Stimulated activated CD8-positive, alpha-beta memory T cell treated with anti-CD3 and anti-CD28 coated beads, Interleukin-4, amount 100 ng/mL, for 1 hour (primary cell): ENCODE data around the gene KLHL26.

Source experiments
- DNase-seq, 2 donors: peaks; one replicate each; pipeline ENCODE4 v3.0.0-alpha.2; 2020; ENCODE audit warnings: low read depth in 2 of 2, low spot score in 1 of 2

The KLHL26 gene

DNA sequence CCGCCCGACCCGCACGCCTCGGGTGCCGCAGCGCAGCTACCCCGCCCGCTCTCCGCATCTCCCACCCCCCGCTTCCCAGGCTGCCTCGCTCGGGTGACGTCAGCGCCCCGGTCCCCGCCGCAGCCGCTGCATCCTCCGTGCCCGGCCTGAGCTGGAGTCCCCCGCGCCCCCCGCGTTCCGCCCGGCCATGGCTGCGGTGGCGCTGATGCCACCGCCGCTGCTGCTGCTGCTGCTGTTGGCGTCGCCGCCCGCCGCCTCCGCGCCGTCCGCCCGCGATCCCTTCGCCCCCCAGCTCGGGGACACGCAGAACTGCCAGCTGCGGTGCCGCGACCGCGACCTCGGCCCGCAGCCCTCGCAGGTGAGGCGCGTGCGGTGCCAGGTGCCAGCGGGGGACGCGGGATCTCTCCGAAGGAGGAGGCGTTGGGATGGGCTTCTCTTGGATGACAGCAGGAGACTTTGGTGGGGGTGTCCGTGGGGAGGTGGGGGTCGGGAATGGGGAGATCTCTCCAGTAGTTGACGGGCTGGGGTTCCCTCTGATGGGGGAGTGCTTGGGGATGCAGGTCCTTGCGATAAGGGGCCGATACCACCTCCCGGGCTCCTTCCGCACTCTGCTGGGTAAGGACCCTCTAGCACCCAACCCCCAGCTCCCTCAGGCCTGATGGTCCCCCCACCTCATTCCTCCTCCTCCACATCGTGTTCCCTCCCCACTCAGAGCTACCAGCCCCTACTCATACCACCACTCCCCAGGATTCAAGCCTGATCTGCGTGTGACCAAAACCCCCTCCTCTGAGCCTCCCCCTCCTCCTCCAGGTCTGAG lies 23.8 kb upstream of the KLHL26 start, which contains the start of gene TMEM59L:
TMEM59L (plus strand) TSS at position 99 of the 817 bp plus-strand sequence; CDS start at position 188, 89 bp downstream.
- no peak for DNase-seq

DNA sequence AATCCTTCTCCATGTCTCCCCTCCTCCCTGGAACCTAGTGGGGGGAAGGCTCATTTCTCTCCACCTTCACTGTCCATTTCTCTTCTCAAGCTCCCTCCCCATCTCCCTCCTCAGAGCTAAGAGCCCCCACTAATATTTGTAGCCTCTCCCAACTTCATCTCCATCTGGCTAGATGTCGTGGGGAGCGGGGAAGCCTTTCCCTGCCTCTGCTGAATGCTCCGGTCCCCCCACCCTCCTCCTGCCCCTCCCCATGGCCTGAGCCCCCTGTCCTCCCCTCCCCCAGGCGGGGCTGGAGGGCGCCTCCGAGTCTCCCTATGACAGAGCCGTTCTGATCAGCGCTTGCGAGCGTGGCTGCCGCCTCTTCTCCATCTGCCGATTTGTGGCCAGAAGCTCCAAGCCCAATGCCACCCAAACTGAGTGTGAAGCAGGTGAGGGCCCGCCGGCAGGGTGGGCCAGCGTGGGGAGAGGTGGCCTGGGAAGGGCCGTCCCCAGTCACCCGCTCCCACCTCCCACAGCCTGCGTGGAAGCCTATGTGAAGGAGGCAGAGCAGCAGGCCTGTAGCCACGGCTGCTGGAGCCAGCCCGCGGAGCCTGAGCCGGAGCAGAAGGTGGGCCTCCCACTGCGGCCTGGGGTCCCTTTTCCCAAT lies 23.1 kb upstream of the KLHL26 start:
- DNase-seq = no peak

DNA sequence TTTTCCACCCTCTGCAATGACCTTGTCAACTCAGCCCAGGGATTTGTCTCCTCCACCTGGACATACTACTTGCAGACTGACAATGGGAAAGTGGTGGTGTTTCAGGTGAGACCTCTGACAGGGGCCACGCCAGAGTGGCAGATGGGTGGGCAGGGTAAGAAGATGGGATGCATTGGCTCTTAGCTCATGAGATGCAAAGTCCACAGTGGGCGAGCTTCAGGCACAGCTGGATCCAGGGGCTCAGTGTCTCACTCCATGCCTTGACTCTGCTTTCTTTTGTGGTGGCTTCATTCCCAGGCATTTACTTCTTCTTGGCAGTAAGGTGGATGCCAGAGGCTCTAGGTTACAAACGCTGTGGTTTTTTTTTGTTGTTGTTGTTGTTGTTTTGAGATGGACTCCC lies 20.8 kb upstream of the KLHL26 start:
- no peak for DNase-seq

DNA sequence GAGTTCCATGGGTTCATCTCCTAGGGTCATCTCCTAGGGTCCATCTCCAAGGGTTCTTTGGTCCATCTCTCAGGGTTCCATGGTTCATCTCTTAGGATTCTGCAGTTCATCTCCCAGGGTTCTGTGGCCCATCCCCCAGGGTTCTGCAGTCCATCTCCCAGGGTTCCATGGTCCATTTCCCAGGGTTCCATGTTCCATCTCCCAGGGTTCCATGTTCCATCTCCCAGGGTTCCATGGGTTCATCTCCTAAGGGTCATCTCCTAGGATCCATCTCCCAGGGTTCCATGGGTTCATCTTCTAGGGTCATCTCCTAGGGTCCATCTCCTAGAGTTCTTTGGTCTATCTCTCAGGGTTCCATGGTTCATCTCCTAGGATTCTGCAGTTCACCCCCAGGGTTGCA lies 19.3 kb upstream of the KLHL26 start:
- no peak for DNase-seq

DNA sequence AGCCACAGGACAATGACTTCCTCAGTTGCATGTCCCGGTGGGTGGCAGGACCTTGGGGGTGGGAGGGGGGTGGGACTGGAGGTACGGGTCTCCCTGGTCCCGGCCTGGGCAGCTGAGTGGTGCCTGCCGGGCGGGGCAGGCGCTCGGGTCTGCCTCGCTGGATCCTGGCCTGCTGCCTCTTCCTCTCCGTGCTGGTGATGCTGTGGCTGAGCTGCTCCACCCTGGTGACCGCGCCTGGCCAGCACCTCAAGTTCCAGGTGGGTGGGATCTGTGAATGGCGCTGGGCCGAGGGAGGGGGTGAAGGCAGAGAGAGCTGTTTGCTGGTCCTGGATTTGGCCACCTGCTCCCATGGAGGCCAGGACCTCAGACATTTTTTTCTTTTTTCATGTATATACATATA lies 18.6 kb upstream of the KLHL26 start:
- DNase-seq = no peak

DNA sequence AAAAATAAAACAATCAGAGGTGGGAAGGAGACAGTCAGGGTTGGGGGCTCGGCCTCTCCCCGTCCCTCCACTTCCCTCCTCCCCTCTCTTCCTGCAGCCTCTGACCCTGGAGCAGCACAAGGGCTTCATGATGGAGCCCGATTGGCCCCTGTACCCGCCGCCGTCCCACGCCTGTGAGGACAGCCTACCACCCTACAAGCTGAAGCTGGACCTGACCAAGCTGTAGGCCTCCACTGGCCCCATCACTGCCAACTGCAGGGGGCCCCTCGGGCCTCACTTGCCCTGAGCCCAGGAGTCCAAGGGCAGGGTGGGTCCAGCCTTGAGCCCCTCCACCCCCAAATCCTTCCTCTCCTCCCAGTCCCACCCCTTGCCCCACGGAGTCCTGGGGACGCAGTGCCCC lies 16.5 kb upstream of the KLHL26 start:
- DNase-seq = no peak

DNA sequence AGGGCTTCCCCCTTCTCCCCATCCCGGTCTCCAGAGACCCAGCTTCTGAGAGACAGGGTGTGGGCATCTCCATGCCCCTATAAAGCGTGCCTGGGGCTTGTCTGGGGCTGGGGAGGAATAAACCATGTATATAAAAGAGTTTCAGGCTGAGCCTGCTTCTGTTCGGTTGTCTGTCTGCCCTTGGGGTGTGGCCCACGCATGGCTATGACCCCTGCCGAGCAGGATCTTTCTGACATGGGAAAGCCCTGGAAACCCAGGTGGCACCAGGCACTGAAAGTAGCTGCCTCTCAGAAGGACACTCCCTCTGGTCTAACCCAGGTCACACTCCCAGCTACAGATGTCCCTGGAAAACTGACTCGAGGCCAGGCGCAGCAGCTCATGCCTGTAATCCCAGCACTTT lies 15.9 kb upstream of the KLHL26 start:
- no peak for DNase-seq

DNA sequence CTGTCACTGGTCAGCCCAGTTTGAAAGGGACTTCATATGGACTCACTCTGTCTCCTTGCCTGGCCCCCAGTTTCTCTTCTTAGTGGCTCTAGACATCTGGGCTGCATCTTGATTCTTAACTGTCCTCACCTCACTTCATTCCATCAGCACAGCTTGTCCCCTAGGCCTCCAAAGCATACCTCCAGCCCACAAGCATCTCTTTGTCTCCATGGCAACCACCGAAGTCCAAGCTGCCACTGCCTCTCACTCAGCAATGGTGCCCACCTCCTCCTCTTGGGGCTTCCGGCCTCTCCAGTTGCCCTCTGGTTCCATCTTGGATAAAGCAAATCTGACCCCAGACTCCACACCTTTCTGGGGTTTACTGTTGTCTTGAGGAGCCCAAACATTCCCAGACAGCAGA lies 9.9 kb upstream of the KLHL26 start:
- no peak for DNase-seq

DNA sequence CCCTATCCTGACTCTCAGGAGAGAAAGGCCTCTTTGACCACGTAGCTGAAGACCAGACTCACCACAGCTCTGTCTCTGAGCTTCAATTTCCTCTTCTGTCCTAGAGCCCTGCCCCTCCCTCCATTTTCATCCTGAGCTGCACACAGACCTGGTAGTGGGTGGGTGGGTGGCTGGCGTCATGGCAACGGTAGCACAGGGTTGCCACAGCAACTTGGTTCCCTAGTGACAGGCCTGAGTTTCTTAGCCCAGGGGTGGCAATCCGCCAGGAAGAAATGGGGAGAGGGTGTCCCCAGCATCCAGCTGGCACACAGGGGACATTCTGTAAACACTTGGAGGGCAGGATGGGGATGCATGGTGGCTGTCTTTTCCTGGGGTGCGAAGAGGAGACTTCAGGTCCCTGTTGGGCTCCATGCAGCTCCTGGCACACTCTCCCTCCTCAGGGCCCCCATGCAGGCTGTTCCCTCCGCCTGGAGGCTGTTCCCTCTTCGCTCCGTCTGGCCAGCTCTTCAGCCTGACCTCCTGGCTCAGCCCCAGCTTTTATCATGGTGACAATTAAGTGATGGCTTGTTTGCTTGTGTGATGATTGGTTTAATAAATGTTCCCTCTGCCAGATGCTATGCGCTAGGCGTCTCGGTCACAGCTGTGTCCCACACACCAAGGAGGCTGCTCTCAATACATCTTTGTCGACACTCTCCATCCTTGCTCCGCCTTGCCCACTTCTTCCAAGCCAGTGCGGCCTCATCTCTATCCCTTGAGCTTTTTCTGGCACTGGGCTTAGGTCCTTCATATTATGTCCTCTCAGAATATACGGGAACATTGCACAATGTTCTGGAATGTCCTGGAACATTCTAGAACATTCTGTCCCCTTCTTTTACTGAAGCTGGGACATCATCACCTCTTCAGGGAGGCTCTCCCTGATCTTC lies 7.4 kb upstream of the KLHL26 start:
- no peak for DNase-seq

DNA sequence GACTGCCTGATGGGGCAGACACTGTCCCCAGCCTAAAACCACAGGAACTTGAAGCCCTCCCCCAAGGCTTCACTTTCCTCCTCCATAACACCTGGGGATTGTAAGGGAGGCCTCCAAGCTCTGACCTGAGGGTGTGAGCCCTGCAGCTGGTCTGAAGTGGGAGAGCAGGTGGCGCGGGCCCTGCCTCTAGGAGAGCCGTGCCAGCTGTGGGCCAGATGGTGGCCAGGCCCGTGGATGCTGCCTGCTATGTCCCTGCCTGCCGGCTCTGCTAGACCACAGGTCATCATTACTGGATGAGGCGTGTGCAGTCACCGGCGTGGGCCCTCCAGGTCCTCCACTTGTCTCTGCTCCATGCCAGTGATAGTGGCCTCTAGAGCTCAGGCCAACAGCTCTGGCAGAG lies 3.5 kb upstream of the KLHL26 start:
- no peak for DNase-seq

DNA sequence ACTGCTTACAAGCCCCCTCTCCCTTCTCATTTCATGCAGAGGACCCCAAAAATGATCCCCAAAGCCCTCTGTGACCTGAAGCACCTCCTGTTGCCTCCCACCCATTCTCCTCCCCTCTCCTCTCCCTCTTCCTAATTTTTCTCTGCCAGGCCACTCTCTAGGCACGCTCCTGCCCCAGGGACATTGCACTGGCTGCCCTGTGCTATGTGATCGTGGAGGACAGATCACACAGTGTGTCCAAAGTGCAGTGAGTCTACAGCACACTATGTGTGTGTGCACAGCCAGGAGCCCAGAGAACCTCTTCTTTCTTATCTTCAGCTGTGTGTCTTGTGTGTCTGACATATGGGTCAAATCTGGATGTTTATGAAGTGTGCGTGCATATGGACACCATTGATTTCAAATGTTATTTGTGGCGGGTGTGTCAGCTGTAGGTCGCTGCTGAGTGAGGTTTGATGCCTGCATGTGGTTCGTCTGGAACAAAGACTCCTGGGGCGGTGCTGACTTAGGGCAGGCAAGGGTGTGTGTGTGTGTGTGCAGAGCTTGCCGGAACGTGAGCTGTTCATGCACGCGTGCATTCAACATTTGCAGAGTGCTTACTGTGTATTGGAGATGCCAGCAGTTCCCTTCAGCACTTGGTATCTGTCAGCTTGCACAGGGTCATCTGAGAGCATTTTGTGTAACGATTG lies 2.1 kb upstream of the KLHL26 start:
- DNase-seq = no peak

DNA sequence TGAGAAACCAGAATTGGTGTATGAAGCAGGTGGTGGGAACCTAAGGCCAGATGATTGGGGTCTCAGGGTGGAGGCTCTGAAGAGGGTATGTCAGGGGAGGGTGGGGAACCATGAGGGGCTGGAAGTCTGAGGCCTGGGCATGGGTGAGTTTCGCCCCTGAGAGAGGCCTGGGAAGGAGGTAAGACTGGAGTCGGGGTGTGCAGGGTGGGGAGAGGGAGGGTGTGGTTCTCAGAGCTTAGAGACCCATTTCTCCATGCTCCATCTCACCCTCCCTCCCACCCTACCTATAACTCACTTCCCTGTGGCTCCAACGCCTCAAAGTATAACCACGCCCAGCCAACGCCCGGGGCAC lies 1.0 kb upstream of the KLHL26 start:
- no peak for DNase-seq

DNA sequence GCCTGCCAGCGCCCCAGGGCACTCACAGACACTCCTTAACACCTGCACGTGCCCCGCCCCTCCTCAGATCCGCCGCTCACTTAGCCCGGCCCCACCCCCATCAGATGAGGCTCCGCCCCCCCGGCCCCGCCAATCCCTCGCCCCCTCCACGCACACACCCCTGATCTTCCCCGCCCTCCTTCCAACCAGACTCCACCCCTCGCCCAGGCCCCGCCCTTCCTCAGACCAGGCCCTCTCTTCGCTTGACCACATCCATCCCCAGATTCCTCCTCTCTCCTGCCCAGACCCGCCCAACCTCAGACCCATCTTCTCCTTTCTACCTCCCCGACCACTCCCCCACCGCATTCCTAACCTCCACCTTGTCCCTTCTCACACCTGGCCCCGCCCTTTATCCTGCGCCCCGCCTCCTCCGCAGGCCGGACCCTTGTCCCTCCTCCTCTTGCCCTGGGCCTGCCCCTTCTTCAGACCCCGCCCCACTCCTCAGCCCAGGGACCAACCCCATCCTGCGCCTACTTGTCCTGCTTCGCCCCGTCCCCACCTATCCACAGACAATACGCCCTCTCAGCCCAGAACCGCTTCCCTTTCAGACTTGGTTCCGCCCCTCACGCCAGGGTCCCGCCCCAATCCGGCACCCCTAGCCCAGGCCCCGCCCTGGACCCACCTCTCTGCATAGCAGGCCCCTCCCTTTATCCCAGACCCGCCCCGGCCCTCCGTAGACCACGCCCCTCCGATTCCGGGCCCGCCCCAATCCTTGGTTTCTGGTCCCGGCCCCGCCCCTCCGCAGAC lies 452 bp upstream of the KLHL26 start:
- peak; percentile 99 for DNase-seq

DNA sequence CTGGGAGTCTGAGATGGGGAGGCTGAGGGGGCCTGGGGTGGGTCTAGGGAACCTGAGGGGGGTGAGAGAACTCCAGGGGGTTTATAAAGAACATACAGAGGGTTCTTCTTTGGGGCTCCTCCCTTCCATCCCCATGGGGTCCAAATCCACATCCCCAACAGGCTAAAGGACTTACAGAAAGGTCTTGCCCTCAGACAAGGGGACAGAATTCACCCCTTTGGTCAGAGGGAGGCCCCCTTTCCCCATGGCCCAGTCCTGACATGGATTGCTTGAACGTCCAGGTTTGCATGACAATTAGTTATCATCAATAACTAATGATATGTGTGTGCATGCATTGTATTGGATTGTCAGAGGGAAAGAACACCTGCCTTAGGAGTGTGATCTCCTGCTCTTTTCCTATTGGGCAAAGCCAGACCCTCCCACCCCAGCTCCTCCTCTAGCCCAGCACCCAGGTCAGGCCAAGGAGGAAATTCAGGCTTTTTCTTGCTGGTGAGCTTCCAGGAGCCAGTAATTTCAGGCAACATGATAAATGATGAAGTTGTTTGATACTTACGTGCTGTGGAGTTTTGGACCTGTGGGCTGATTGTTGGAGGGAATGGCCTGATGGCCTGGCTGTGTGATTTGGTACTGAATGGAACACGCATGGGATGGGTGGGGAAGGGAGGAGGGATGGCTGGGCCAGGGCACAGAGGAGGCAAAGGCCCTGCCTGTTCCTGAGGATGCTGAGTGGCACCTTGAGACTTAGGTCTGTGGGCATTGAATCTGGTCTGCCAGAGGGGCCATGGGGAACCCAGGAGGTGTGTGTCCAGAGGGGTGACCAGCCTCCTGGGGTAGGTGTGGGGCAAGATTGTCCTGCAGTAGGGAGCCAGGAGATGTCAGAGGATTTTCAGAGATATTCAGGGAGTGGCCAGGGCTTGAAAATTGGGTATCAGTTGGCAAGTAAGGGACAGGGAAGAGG lies 1.1 kb downstream of the KLHL26 start:
- DNase-seq = no peak

DNA sequence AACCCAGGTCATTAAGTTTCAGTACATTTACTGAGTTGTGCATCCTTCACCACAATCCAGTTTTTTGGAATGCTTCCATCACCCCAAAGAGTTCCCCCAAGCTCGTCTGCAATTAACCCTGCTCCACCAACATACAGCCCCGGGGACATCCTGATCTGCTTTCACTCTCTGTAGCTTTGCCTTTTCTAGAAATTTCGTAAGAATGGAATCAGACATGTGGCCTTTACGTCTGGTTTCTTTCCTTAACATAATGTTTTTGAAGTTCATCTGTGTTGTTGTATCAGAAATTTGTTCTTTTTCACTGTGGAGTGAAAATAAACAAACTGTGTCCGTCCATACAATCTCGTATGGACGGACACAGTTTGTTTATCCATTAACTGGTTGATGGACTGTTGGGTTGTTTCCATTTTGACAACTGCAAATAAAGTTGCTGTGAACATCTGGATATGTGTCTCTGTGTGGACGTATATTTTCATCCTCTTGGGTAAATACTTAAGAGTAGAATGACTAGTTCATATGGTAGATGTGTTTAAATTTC lies 2.9 kb downstream of the KLHL26 start:
- DNase-seq = no peak

DNA sequence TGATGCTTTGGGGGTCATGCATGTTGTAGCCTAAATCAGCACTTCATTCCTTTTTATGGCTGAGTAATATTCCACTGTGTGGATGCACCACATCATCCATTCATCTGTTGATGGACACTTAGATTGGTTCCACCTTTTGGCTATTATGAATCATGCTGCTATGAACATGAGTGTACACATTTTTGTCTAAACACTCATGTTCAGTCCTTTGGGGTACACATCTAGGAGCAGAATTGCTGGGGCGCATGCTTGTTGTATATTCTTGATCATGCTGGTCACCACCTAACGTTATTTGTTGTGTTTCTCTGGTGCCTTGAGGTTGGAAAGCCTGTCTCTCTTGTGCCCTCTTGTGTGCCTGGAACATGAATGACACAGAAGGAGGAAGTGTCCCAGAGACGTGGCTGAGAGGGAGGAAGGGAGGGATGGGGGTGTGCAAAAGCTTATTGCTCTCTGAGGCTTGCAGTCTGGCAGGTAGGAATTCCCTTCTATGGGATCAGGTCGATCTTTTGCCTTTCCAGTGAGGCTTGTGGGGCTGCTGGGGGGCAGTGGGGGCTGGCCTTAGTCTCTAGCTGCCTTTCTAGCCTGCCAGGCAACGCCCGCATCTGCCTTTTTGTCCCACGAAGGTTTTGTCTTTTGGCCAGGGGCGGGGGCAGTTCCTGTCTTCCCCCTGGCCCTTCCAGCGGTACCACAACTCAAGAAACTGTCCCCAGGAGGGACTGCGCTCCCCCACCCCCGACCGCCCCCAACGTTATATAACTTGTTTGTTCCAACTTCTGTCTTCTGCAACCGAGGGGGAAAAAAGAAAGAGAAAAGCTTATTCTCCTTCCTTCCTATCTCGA lies 7.6 kb downstream of the KLHL26 start:
- no peak for DNase-seq

DNA sequence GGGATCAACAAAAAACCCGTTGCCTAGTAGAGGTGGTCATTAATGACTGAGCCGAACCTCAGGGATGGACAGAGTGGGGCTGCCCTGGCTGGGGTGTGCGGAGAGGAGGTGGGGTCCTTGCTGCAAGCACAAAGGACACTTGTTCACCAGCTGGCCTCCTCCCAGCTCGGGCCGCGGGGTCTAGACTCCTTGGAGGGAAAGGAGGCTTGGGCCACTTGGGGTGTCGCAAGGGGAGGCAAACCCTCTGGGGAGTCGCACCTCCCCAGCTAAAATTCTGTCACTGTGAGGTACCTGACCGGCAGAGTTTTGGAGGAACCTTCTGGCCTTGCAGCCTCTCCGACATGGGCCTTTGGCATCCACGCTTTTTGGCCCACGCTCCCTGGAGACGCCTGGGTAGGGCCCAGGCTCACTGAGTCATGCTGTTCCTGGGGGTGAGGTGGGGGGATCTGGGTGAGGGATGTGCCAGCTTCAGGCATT lies 8.2 kb downstream of the KLHL26 start:
- no peak for DNase-seq
